ENCODE results near the gene SH3YL1. TPM values are rescaled to one million over a fixed set of nuclear protein-coding genes. Genes with fewer than 3 reads are reported as not detected.

SH3YL1 gene
- total RNA-seq, 1 experiment from 2014 or later = 84.7 TPM

DNA sequence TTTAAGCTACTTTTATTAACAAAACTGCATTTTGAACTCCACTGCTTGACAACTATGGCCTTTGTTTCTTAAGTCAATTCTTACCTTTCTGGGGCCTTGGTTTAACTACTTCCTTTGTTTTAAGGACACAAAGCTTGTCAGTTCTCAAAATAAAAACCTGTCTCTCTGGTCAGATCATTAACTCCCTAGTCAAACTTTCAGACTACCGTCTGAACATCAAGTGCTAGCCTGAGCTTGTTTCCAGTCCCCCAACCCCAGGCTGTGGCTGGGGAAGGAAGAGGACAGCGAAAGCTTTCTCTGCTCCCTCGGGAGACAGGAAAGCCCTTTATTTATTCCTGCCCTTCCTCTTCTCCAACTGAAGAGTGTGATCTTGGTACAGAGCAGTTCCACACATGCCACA is 1.7 kb downstream of the SH3YL1 start:
- Histone ChIP-seq H3K27me3 (ENCODE audit: insufficient read depth, low read depth) (no peaks in the 10 kb centered on the region), H3F3A (ENCODE audit: insufficient read depth, low read depth) (peaks cover 3% of the 10 kb centered on the region; the same call in 1 of the 2 replicates), H3K4me1 (replicated peaks; ENCODE audit: insufficient read depth) (peaks cover 30% of the 10 kb centered on the region), H3K4me2 (peak overlapping the region; percentile 86), H3K36me3 (ENCODE audit: low read depth) (peaks cover 45% of the 10 kb centered on the region), H3K9me3 (ENCODE audit: insufficient read depth, low read depth) (peaks cover 34% of the 10 kb centered on the region), H3K9me2 (ENCODE audit: insufficient read depth) (no peaks in the 10 kb centered on the region), H3K4me3 (no peak overlapping the region), H3K27ac (no peak overlapping the region), H4K20me1 (ENCODE audit: insufficient read depth) (peaks cover 17% of the 10 kb centered on the region), H2AFZ (no peak overlapping the region), H3K79me2 (ENCODE audit: low read depth) (peaks cover 66% of the 10 kb centered on the region)
- TF ChIP-seq, protein P1, sequence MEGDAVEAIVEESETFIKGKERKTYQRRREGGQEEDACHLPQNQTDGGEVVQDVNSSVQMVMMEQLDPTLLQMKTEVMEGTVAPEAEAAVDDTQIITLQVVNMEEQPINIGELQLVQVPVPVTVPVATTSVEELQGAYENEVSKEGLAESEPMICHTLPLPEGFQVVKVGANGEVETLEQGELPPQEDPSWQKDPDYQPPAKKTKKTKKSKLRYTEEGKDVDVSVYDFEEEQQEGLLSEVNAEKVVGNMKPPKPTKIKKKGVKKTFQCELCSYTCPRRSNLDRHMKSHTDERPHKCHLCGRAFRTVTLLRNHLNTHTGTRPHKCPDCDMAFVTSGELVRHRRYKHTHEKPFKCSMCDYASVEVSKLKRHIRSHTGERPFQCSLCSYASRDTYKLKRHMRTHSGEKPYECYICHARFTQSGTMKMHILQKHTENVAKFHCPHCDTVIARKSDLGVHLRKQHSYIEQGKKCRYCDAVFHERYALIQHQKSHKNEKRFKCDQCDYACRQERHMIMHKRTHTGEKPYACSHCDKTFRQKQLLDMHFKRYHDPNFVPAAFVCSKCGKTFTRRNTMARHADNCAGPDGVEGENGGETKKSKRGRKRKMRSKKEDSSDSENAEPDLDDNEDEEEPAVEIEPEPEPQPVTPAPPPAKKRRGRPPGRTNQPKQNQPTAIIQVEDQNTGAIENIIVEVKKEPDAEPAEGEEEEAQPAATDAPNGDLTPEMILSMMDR (conservative IDR thresholded peaks at IDR 0.05) = no peak
- TF ChIP-seq EZH2 (IDR thresholded peaks at IDR 0.05; ENCODE audit: low read depth) = no peak
- POLR2A ChIA-PET (ENCODE audit: unreplicated experiment) = no interaction called here
- DNase-seq = no peak
- intact Hi-C loops (cut with micrococcal nuclease; ENCODE audit: unreplicated experiment) = no loop called here
- BruUV-seq (replicated peaks) = no TSS peak
- CTCF ChIA-PET = interaction anchor here (0.6 kb wide), 1 partner anchor 65 kb away, joined by 4 read pairs; no protein-coding TSS in a partner anchor

DNA sequence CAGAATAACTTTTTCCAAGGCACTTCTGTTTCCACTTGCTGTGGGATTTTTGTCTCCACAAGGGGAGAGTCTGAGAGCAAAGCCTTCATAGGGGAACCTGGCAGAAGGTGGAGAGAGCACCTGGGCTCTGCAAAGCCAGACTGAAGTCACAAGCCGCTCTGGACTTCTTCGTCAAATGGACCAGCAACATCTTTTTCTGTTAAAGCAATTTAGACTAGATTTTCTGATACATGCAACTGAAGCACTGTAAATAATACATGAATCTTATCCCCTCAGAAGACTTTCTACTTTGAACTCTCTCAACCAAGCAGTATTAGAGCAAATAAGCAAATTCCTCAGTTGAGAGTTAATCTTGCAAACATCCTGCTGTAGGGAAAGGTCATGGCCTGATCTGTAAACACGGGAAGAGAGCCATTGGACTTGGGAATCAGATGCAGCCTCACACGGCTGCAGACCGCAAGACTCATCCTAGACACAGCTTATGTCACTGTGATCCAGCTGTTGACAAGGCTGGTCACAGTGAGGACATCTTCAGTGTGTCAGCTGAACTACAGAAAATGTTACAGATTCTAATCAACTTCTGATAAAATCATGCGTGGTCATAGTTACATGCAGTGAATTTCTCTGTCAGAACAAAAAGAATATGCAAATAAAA is 3.2 kb downstream of the SH3YL1 start:
- Histone ChIP-seq H3K4me1 (replicated peaks; ENCODE audit: insufficient read depth) (peaks cover 15% of the 10 kb centered on the region), H3K27me3 (ENCODE audit: insufficient read depth, low read depth) (no peaks in the 10 kb centered on the region), H3K9me3 (ENCODE audit: insufficient read depth, low read depth) (peaks cover 34% of the 10 kb centered on the region), H3F3A (ENCODE audit: insufficient read depth, low read depth) (no peaks in the 10 kb centered on the region; the same call in 1 of the 2 replicates), H3K27ac (no peak overlapping the region), H4K20me1 (ENCODE audit: insufficient read depth) (0 out of 2 replicates have a peak, but pooled peaks cover 2% of the 10 kb centered on the region), H2AFZ (no peak overlapping the region), H3K4me3 (no peak overlapping the region), H3K9me2 (ENCODE audit: insufficient read depth) (no peaks in the 10 kb centered on the region), H3K4me2 (no peak overlapping the region), H3K36me3 (ENCODE audit: low read depth) (peaks cover 38% of the 10 kb centered on the region), H3K79me2 (ENCODE audit: low read depth) (peaks cover 51% of the 10 kb centered on the region)
- intact Hi-C loops (cut with micrococcal nuclease; ENCODE audit: unreplicated experiment) = no loop called here
- no TSS peak for BruUV-seq (replicated peaks)
- POLR2A ChIA-PET (ENCODE audit: unreplicated experiment) = no interaction called here
- no peak for DNase-seq
- CTCF ChIA-PET = no interaction called here
- no peak for TF ChIP-seq EZH2 (IDR thresholded peaks at IDR 0.05; ENCODE audit: low read depth)
- TF ChIP-seq, protein P1 (conservative IDR thresholded peaks at IDR 0.05) = no peak

DNA sequence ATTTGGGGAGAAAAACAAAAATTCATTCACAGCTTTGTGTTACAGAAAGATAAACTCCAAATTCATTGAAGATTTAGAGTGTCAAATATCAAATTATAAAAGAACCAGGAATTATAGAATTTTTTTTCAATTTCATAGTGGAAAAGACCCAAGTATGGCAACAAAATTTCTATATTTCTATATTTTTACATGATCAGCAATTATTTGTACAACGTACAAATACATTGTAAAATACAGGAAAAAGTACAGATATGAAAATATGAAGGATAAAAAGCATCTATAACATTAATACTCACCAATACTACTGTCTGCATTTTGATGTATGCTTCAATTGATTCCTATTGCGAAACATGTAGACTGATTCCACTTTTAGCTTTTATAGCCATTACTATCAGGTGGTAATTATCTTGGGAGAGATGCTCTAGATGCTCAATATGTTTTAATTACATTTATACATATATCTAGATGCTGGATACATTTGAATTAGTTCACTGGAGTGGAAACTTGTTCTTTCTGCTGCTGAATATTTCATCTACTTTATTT is 4.0 kb downstream of the SH3YL1 start:
- no peak for DNase-seq
- peaks cover 43% of the 10 kb centered on the region for H3K79me2 ChIP-seq (ENCODE audit: low read depth)
- intact Hi-C loops (cut with micrococcal nuclease; ENCODE audit: unreplicated experiment) = no loop called here
- CTCF ChIA-PET = no interaction called here
- no peak overlapping the region for H3K4me2 ChIP-seq
- TF ChIP-seq EZH2 (IDR thresholded peaks at IDR 0.05; ENCODE audit: low read depth) = no peak
- TF ChIP-seq, protein P1 (conservative IDR thresholded peaks at IDR 0.05) = no peak
- H3K36me3 ChIP-seq (ENCODE audit: low read depth) = peaks cover 38% of the 10 kb centered on the region
- BruUV-seq (replicated peaks) = no TSS peak
- peaks cover under 1% of the 10 kb centered on the region; the same call in 1 of the 2 replicates for H4K20me1 ChIP-seq (ENCODE audit: insufficient read depth)
- H3F3A ChIP-seq (ENCODE audit: insufficient read depth, low read depth) = no peaks in the 10 kb centered on the region; the same call in 1 of the 2 replicates
- peaks cover 15% of the 10 kb centered on the region for H3K4me1 ChIP-seq (replicated peaks; ENCODE audit: insufficient read depth)
- no peak overlapping the region for H3K4me3 ChIP-seq
- no peak overlapping the region for H2AFZ ChIP-seq
- no peaks in the 10 kb centered on the region for H3K9me2 ChIP-seq (ENCODE audit: insufficient read depth)
- POLR2A ChIA-PET (ENCODE audit: unreplicated experiment) = no interaction called here
- peaks cover 34% of the 10 kb centered on the region for H3K9me3 ChIP-seq (ENCODE audit: insufficient read depth, low read depth)
- H3K27me3 ChIP-seq (ENCODE audit: insufficient read depth, low read depth) = no peaks in the 10 kb centered on the region
- no peak overlapping the region for H3K27ac ChIP-seq
